ENCODE data around the gene FCGBP.
"Not testable (repeated sequence)": the region's sequence is repeated elsewhere in the genome, so short reads cannot be mapped to it uniquely, and the experiment has no call there.

- not testable (repeated sequence) for TF ChIP-seq SMC3 (IDR thresholded peaks at IDR 0.05); CTCF (IDR thresholded peaks at IDR 0.05); TP53 (CRISPR knock-in tag; IDR thresholded peaks at IDR 0.05); USF2 (IDR thresholded peaks at IDR 0.05); E2F6 (IDR thresholded peaks at IDR 0.05; ENCODE audit: borderline replicate concordance, low read depth); CHD2 (IDR thresholded peaks at IDR 0.05; ENCODE audit: low read length, partially characterized antibody); CEBPB (IDR thresholded peaks at IDR 0.05); JUNB (IDR thresholded peaks at IDR 0.05); POLR2A (IDR thresholded peaks at IDR 0.05; ENCODE audit: low read length); PBX3 (IDR thresholded peaks at IDR 0.05); MAZ (IDR thresholded peaks at IDR 0.05; ENCODE audit: borderline replicate concordance, low read depth, low read length); BCL3 (IDR thresholded peaks at IDR 0.05); CHD4 (IDR thresholded peaks at IDR 0.05; ENCODE audit: borderline replicate concordance); MYC (IDR thresholded peaks at IDR 0.05; ENCODE audit: borderline replicate concordance, low read length)
Observed at GRCh38 chr19:39885821-39886554, 48.4 kb downstream of the FCGBP start.
